ENCODE results near the gene ESR1.

DNA sequence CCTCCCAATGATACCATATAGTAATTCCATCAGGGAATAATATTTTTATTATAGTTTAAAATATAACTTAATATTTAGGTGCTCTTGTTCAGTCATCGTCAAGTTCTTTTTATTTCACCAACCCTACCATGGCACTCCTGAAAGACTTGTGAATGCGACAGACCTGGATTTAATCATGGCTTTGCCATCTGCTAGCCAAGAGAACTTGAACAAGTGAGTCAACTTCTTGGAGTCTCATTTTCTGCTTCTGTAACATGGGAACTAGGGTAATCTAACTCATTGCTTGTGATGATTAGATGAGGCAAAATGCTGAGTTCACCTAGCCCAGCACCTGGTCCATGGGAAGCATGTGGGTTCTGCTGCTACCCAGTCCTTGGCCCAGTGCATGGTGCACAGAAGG lies 62.9 kb downstream of the ESR1 start:
- TF ChIP-seq, protein P1, sequence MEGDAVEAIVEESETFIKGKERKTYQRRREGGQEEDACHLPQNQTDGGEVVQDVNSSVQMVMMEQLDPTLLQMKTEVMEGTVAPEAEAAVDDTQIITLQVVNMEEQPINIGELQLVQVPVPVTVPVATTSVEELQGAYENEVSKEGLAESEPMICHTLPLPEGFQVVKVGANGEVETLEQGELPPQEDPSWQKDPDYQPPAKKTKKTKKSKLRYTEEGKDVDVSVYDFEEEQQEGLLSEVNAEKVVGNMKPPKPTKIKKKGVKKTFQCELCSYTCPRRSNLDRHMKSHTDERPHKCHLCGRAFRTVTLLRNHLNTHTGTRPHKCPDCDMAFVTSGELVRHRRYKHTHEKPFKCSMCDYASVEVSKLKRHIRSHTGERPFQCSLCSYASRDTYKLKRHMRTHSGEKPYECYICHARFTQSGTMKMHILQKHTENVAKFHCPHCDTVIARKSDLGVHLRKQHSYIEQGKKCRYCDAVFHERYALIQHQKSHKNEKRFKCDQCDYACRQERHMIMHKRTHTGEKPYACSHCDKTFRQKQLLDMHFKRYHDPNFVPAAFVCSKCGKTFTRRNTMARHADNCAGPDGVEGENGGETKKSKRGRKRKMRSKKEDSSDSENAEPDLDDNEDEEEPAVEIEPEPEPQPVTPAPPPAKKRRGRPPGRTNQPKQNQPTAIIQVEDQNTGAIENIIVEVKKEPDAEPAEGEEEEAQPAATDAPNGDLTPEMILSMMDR (IDR thresholded peaks at IDR 0.05; ENCODE audit: insufficient read depth, low read depth, low read length), result no peak
- no peak for TF ChIP-seq EZH2 (IDR thresholded peaks at IDR 0.05; ENCODE audit: insufficient read depth, low read length)
